Aorta (tissue), 5 donors: Measurements from ENCODE around the gene POLR1A. TPM values are rescaled to one million over a fixed set of nuclear protein-coding genes. Genes with fewer than 3 reads are reported as not detected.

Experiments
- ATAC-seq: fragments of 200-7000 bp; cut with Tn5 transposase; one replicate; pipeline ENCODE4 v1.9.1; 2022; ENCODE audit warnings: moderate library complexity; ENCODE audit not compliant: low FRiP score
- DNase-seq, 2 donors: peaks; one replicate each; pipeline ENCODE4 v3.0.0-alpha.2; 2020
- H3K27ac ChIP-seq, 2 donors: one replicate each; pipeline ENCODE4 v1.5.1; 2013; ENCODE audit warnings: low read length in 2 of 2, mild to moderate bottlenecking in 2 of 2, moderate library complexity in 2 of 2, control low read depth in 1 of 2, inconsistent platforms in 1 of 2, low read depth in 1 of 2
- H3K27me3 ChIP-seq, 2 donors: one replicate each; pipeline ENCODE4 v1.6.1; 2013; ENCODE audit warnings: control low read depth in 1 of 2, low read length in 1 of 2, mild to moderate bottlenecking in 1 of 2, moderate library complexity in 1 of 2; ENCODE audit not compliant: insufficient read depth in 2 of 2, control insufficient read depth in 1 of 2
- H3K36me3 ChIP-seq, 2 donors: one replicate each; pipeline ENCODE4 v1.6.1; 2013; ENCODE audit warnings: control low read depth in 1 of 2, low read length in 1 of 2, mild to moderate bottlenecking in 1 of 2; ENCODE audit not compliant: insufficient read depth in 2 of 2, control insufficient read depth in 1 of 2
- H3K4me1 ChIP-seq, 2 donors: one replicate each; pipeline ENCODE4 v1.6.1; 2013; ENCODE audit warnings: low read length in 2 of 2, control low read depth in 1 of 2, mild to moderate bottlenecking in 1 of 2, moderate library complexity in 1 of 2; ENCODE audit not compliant: insufficient read depth in 2 of 2, control insufficient read depth in 1 of 2
- H3K4me3 ChIP-seq, 2 donors: one replicate each; pipeline ENCODE4 v1.5.1; 2013; ENCODE audit warnings: low read length in 2 of 2, control low read depth in 1 of 2, mild to moderate bottlenecking in 1 of 2
- H3K9me3 ChIP-seq: one replicate; pipeline ENCODE4 v1.6.1; 2013; ENCODE audit warnings: mild to moderate bottlenecking, low read length; ENCODE audit not compliant: control insufficient read depth
- WGBS, 2 donors: extraction: QIAGEN DNeasy Blood & Tissue Kit; methylation state at CpG; one replicate each; pipeline ENCODE4 v1.1.7; 2013; 5-methylcytosine and 5-hydroxymethylcytosine counted together
- intact Hi-C, 2 donors: fragments of 100-400 bp; cut with DNase I; formaldehyde crosslinking; loops; one replicate each; pipeline versions ENCODE4 v1.14.2 to v1.15.0; 2022
- polyA plus RNA-seq, 2 donors: library from polyadenylated mRNA; stranded (reverse); fragments of 200-250 nt; gene quantifications; one replicate each; pipeline ENCODE4 v1.2.3, GENCODE V29; 2013
- total RNA-seq, 2 donors: library from RNA; stranded (reverse); fragmentation: NEBNext Ultra II Directional; extraction: Animal tissue kit (Norgen Biotek cat#: 25700); gene quantifications; one replicate each; pipeline ENCODE4 v1.2.1, GENCODE V29; 2021
- donor health status: healthy with polysubstance abuse.
- donor health status: Bipolar disorder and iron deficiency.
- donor health status: DM: no; HTN: no; CAD: no.
- donor health status: DM: no; HTN: no; CAD: no.
- donor health status: DM: yes; HTN: yes; CAD: no.

POLR1A gene
- total and polyA plus RNA-seq, 4 donors: 1.4 to 31.5 (median 16.4) TPM

DNA sequence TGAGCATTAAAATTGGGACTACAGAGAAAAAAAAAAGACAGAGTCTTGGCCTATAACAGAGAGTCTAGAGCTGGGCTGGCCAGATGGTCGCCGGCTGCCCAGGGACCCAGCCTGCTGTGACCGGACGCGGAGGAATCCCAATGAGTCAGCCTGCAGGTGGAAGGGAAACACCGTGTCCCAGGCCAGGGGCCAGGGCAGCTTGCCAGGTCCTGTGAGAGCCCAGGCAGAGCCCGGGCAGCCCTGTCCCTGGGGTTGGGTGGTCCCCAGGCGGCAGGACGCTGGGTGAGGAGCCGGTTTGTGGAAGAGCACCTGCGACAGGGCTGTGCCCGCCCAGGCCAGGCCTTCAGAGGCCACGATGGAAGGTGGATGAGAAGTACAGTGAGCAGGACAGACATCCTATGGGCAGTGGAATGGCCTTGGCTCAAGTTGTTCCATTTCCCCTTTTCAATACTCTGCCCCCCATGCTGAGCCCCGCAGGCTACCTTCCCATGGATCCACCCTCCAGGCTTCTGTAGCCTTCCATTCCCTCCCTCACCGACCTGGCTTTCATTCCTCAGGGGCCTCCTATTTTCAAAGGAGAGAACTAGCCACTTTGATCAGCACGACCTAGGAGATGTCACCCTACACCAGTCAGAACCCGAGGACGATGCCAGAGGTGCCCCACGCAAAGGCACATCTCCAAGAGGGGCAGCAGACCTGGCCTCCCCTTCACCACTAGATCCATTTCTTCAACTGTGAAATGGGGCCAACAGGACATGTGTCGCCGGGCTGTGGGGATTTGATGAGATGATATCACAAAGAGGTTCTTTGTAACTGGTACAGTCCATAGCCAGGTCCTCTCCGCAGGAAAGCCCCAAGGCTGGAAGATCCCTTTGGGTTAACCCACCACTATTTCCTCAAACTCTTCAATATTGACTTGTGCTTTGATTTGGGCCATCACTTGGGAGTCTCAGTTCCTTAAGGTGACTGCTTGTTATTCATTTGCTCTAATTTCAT, 87.5 kb downstream of the POLR1A start:
- H3K27me3 ChIP-seq: no peaks in the 10 kb centered on the region
- peaks cover 0 to 2% of the 10 kb centered on the region in 2 donors for H3K4me1 ChIP-seq
- H3K36me3 ChIP-seq: no peaks in the 10 kb centered on the region
- no peaks in the 10 kb centered on the region for H3K9me3 ChIP-seq
- intact Hi-C loops: no loop called here
- ATAC-seq: no peak
- H3K27ac ChIP-seq: no peak overlapping the region
- H3K4me3 ChIP-seq: no peak overlapping the region
- peak; percentile 63 to 81 for DNase-seq
- WGBS, 2 donors: 58 to 62% methylated on average over 22 of the region's 22 CpGs

DNA sequence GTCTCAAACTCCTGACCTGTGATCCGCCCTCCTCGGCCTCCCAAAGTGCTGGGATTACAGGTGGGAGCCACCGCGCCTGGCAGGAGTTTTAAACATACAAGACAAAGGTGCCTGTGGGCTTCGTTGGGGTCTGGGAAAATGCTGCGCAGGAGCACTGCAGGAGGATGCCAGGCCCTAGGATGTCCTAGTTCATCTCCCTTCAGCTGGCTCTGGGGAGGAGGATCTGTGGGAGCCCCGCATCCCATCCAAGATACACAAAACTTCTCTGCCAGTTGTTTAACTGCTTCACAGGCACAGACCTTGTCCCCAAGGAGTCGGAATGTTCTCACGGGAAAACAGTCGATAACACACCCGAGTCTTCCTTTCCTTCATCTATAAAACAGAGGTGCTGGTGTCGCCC, 89.1 kb downstream of the POLR1A start:
- Histone ChIP-seq H3K9me3 (no peaks in the 10 kb centered on the region), H3K27ac (no peak overlapping the region), H3K27me3 (no peaks in the 10 kb centered on the region), H3K4me1 (peaks cover 0 to 2% of the 10 kb centered on the region in 2 donors), H3K36me3 (no peaks in the 10 kb centered on the region), H3K4me3 (no peak overlapping the region)
- WGBS, 2 donors: 54 to 70% methylated on average over 12 of the region's 12 CpGs
- intact Hi-C loops: no loop called here
- ATAC-seq (no peak), DNase-seq (peak in 1 of 2 donors; percentile 53)

DNA sequence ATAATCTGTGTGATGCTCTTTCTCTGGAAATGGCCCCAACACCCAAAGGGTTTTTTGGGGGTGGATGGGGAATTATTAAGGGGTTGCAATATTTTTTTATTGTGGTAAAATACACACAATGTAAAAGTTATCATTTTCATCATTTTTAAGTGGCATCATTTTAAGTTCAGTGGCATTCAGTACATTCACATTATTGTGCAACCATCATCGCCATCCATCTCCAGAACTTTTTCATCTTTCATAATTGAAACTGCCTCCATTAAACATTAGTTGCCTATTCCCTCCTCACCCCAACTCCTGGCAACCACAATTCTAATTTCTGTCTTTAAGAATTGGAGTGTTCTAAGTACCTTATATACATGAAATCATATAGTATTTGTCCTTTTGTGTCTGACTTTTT, 90.0 kb downstream of the POLR1A start:
- Histone ChIP-seq H3K27ac (no peak overlapping the region), H3K4me3 (no peak overlapping the region), H3K4me1 (no peaks in the 10 kb centered on the region), H3K36me3 (no peaks in the 10 kb centered on the region), H3K27me3 (no peaks in the 10 kb centered on the region), H3K9me3 (no peaks in the 10 kb centered on the region)
- no peak for ATAC-seq
- no peak for DNase-seq
- intact Hi-C loops: no loop called here
- WGBS, 2 donors: 94 to 97% methylated on average over 1 of the region's 1 CpG

DNA sequence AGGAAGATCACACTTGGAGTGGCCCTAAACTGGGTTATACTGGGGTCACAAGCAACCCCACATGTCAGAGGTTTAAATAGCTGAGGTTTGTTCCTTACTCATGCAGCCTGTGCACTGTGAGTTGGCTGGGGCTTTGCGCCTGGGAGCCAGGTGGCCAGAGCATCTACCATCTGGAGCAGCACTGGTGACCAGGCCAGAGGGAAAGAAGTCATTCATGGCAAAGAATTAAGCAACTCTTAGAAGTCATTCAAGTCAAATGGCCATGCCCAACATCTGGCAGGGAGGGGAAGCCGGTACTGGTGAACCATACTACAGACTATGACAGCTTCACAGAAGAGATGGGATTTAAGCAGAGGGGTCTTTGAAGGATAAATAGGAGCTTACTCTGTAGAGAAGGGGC, 90.7 kb downstream of the POLR1A start:
- H3K4me1 ChIP-seq: no peaks in the 10 kb centered on the region
- WGBS, 2 donors: 99 to 100% methylated on average over 2 of the region's 2 CpGs
- no peaks in the 10 kb centered on the region for H3K36me3 ChIP-seq
- DNase-seq (no peak), ATAC-seq (no peak)
- intact Hi-C loops: no loop called here
- H3K4me3 ChIP-seq: no peak overlapping the region
- H3K27ac ChIP-seq: no peak overlapping the region
- H3K27me3 ChIP-seq: no peaks in the 10 kb centered on the region
- no peaks in the 10 kb centered on the region for H3K9me3 ChIP-seq

DNA sequence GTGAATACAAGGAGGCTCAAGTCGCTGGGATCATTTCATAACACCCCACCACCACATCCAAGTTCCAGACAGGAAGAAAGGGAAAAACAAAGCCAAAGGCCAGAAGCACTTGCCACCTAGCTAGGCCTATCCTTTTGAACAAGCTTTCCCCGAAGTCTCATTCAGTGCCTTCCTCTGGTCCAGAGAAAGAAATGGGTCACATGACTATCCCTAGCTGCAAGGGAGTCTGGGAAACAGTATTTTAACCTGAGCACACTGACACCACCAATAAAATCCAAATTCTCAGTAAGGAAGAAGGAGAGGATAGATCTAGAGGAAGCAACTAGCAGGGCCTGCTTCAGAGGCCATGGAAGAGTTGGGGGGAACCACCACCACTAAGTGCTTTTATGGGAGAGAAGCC, 91.2 kb downstream of the POLR1A start:
- ATAC-seq: no peak
- Histone ChIP-seq H3K27me3 (no peaks in the 10 kb centered on the region), H3K36me3 (no peaks in the 10 kb centered on the region), H3K9me3 (no peaks in the 10 kb centered on the region), H3K27ac (no peak overlapping the region), H3K4me1 (no peaks in the 10 kb centered on the region), H3K4me3 (no peak overlapping the region)
- 93 to 94% methylated on average over 2 of the region's 2 CpGs for WGBS, 2 donors
- no peak for DNase-seq
- intact Hi-C loops: no loop called here

DNA sequence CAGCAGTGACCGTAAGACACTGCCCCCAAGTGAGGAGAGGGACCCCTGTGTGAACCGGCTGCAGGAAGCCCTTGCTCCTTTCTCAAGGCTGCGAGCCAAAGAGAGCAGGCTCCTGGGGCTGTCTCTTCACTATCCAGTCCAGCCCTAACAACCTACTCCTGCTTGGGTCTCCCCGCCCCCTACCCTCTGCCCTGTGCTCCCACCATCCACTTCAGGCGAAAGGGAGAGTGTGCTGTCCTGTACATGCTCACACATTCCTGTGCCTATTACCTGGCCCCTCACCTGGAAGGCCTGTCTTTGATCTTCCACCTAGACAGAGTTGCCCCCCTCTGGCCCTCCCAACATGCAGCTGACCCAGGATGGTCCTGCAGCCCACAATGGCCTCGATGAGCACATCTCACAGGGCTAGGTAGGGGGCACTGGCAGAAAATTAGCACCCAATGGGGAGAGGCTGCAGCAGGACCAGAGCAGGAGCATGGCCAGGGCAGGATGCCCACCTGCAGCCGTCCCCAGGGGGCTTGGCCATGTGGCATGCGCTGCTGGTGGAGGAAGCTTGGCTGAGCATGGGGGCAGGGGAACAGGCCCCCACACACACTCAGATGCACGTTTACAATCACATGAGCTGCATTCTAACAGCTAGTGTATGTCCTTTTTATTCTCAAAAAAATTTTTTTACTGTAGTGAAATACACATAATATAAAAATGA, 93.5 kb downstream of the POLR1A start:
- ATAC-seq (peak; percentile 59), DNase-seq (peak in 1 of 2 donors; percentile 34)
- Histone ChIP-seq H3K27me3 (no peaks in the 10 kb centered on the region), H3K27ac (no peak overlapping the region), H3K4me3 (no peak overlapping the region), H3K9me3 (no peaks in the 10 kb centered on the region), H3K36me3 (no peaks in the 10 kb centered on the region), H3K4me1 (no peaks in the 10 kb centered on the region)
- 59 to 69% methylated on average over 9 of the region's 9 CpGs for WGBS, 2 donors
- intact Hi-C loops: no loop called here

DNA sequence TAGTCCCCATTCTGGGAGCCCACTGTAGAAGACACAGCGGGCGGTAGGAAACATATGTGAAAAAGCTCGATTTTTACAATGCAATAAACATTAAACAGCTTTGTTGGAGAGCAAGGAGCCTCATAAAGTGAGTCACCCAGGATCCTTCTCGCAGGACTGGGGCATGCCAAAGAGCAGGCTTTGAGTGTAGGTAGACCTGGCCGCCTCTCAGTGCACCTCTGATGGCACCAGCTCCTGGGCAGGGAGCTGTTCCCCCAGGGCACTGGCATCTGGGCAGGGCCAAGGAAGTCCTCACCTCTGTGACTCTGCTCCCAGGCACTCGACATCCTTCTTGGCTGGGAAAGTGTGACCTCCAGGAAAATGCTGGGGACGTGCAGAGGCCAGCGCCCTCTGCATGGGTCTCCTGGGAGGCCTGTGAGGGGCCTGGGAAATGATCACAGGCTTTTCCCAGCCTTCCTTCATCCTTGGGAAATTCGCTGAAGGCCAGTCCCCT, 94.2 kb downstream of the POLR1A start:
- intact Hi-C loops: no loop called here
- no peaks in the 10 kb centered on the region for H3K36me3 ChIP-seq
- no peaks in the 10 kb centered on the region for H3K27me3 ChIP-seq
- no peak overlapping the region for H3K27ac ChIP-seq
- ATAC-seq (no peak), DNase-seq (peak in 1 of 2 donors; percentile 32)
- 96 to 97% methylated on average over 9 of the region's 9 CpGs for WGBS, 2 donors
- H3K4me3 ChIP-seq: no peak overlapping the region
- H3K4me1 ChIP-seq: no peaks in the 10 kb centered on the region
- H3K9me3 ChIP-seq: no peaks in the 10 kb centered on the region

DNA sequence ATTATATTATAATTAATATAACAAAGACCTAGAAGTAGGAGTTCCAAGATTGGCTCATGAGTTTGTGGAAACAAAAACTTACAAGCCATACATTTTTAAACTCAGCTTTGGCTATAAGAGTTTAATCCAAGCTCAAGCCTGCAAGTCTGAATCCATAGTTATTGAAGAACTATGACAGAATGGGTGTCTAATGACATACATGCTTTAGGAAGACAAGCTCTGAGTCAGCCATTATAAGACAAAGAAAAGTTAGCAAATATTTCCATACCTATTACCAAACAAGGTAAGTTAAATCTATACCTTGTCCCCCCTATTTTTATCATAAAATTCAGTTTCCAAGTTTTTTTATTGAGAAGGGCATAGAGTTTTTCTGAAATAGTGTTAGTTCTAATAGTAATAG, 95.6 kb downstream of the POLR1A start:
- Histone ChIP-seq H3K9me3 (no peaks in the 10 kb centered on the region), H3K36me3 (no peaks in the 10 kb centered on the region), H3K4me1 (no peaks in the 10 kb centered on the region), H3K27ac (no peak overlapping the region), H3K4me3 (no peak overlapping the region), H3K27me3 (no peaks in the 10 kb centered on the region)
- intact Hi-C loops: no loop called here
- ATAC-seq (no peak), DNase-seq (no peak)
